HepG2 (cell line): ENCODE results near the gene CSNK1D. TPM values are rescaled to one million over a fixed set of nuclear protein-coding genes. Genes with fewer than 3 reads are reported as not detected.

ENCODE experiments used
- AKAP8 ChIP-seq: sonication (generic); formaldehyde crosslinking; IDR thresholded peaks from 2 replicates; pipeline ENCODE4 v1.5.1; 2020; ENCODE audit warnings: mild to moderate bottlenecking, missing genetic modification reagents
- ATF1 ChIP-seq: IDR thresholded peaks from 2 replicates; pipeline ENCODE4 v1.6.1; 2016; ENCODE audit warnings: mild to moderate bottlenecking, control low read depth
- ATRX ChIP-seq: sonication (generic); formaldehyde crosslinking; IDR thresholded peaks from 2 replicates; pipeline ENCODE4 v1.4.0; 2020; ENCODE audit warnings: missing genetic modification reagents, borderline replicate concordance
- BORCS8-MEF2B ChIP-seq: sonication (generic); formaldehyde crosslinking; IDR thresholded peaks from 2 replicates; pipeline ENCODE4 v1.8.0; 2022; ENCODE audit warnings: mild to moderate bottlenecking, missing genetic modification reagents
- CBX2 ChIP-seq, 2 experiments: fragments of 200-600 bp in 1 of 2; sonication (generic); formaldehyde crosslinking in 1 of 2; IDR thresholded peaks; 2 replicates each; pipeline versions ENCODE4 v1.7.0 to v1.8.1; 2018 to 2022; ENCODE audit warnings: low read depth in 2 of 2, low read length in 1 of 2, mild to moderate bottlenecking in 1 of 2, missing genetic modification reagents in 1 of 2
- KLF6 ChIP-seq: IDR thresholded peaks from 2 replicates; pipeline ENCODE4 v1.8.0; 2016; ENCODE audit warnings: missing biosample characterization, missing genetic modification reagents
- NCOA2 ChIP-seq: sonication (generic); formaldehyde crosslinking; IDR thresholded peaks from 2 replicates; pipeline ENCODE4 v1.8.0; 2022; ENCODE audit warnings: inconsistent platforms
- NKX3-1 ChIP-seq: sonication (generic); formaldehyde crosslinking; IDR thresholded peaks from 2 replicates; pipeline ENCODE4 v1.5.0; 2020; ENCODE audit warnings: missing genetic modification reagents
- NRL ChIP-seq: sonication (generic); formaldehyde crosslinking; IDR thresholded peaks from 2 replicates; pipeline ENCODE4 v1.5.0; 2020; ENCODE audit warnings: missing genetic modification reagents, mild to moderate bottlenecking, moderate library complexity, borderline replicate concordance
- POLR2G ChIP-seq: fragments of 200-400 bp; formaldehyde crosslinking; IDR thresholded peaks from 2 replicates; pipeline ENCODE4 v1.6.1; 2018; ENCODE audit warnings: mild to moderate bottlenecking, low read depth, low read length, moderate library complexity
- RBM39 ChIP-seq: fragments of 200-400 bp; formaldehyde crosslinking; IDR thresholded peaks from one replicate; pipeline ENCODE4 v1.6.1; 2018; ENCODE audit warnings: antibody characterized with exemption, mild to moderate bottlenecking, low read depth, low read length; ENCODE audit not compliant: poor library complexity, severe bottlenecking
- THRA ChIP-seq: sonication (generic); formaldehyde crosslinking; IDR thresholded peaks from 2 replicates; pipeline ENCODE4 v1.4.0; 2020; ENCODE audit warnings: missing genetic modification reagents, borderline replicate concordance
- TRAFD1 ChIP-seq: sonication (generic); formaldehyde crosslinking; IDR thresholded peaks from 2 replicates; pipeline ENCODE4 v1.5.1; 2020; ENCODE audit warnings: missing genetic modification reagents, mild to moderate bottlenecking, borderline replicate concordance
- ZFP37 ChIP-seq: sonication (generic); formaldehyde crosslinking; IDR thresholded peaks from 2 replicates; pipeline ENCODE4 v1.4.0; 2020; ENCODE audit warnings: missing genetic modification reagents, borderline replicate concordance
- ZFP90 ChIP-seq: sonication (generic); formaldehyde crosslinking; IDR thresholded peaks from 2 replicates; pipeline ENCODE4 v1.8.0; 2022; ENCODE audit warnings: missing genetic modification reagents, mild to moderate bottlenecking, inconsistent platforms, borderline replicate concordance
- ZMYM3 ChIP-seq: sonication (generic); formaldehyde crosslinking; IDR thresholded peaks from 2 replicates; pipeline ENCODE4 v1.5.1; 2020; ENCODE audit warnings: mild to moderate bottlenecking, missing genetic modification reagents
- ZNF101 ChIP-seq: sonication (generic); formaldehyde crosslinking; IDR thresholded peaks from 2 replicates; pipeline ENCODE4 v1.4.0; 2020; ENCODE audit warnings: mild to moderate bottlenecking, low read depth, missing genetic modification reagents, borderline replicate concordance
- ZNF354B ChIP-seq: sonication (generic); formaldehyde crosslinking; IDR thresholded peaks from 2 replicates; pipeline ENCODE4 v1.8.0; 2022; ENCODE audit warnings: mild to moderate bottlenecking, missing genetic modification reagents
- ZNF574 ChIP-seq: sonication (generic); formaldehyde crosslinking; IDR thresholded peaks from 2 replicates; pipeline ENCODE4 v1.4.0; 2020; ENCODE audit warnings: missing genetic modification reagents
- ZNF703 ChIP-seq: sonication (generic); formaldehyde crosslinking; IDR thresholded peaks from 2 replicates; pipeline ENCODE4 v1.5.1; 2020; ENCODE audit warnings: missing genetic modification reagents, mild to moderate bottlenecking, moderate library complexity, borderline replicate concordance
- ZNF713 ChIP-seq: sonication (generic); formaldehyde crosslinking; IDR thresholded peaks from 2 replicates; pipeline ENCODE4 v1.4.0; 2020; ENCODE audit warnings: mild to moderate bottlenecking, missing genetic modification reagents
- ZNF891 ChIP-seq: sonication (generic); formaldehyde crosslinking; IDR thresholded peaks from 2 replicates; pipeline ENCODE4 v1.5.0; 2020; ENCODE audit warnings: mild to moderate bottlenecking, missing genetic modification reagents
- ZSCAN20 ChIP-seq: sonication (generic); formaldehyde crosslinking; IDR thresholded peaks from 2 replicates; pipeline ENCODE4 v1.4.0; 2020; ENCODE audit warnings: missing genetic modification reagents, mild to moderate bottlenecking, borderline replicate concordance
- ZSCAN31 ChIP-seq: sonication (generic); formaldehyde crosslinking; IDR thresholded peaks from 2 replicates; pipeline ENCODE4 v1.5.0; 2020; ENCODE audit warnings: low read depth, mild to moderate bottlenecking, missing genetic modification reagents
- polyA plus RNA-seq, 8 experiments: library from polyadenylated mRNA; depleted of rRNA in 3 of 8; stranded (reverse) in 7 of 8; unstranded in 1 of 8; fragments of >200 nt; fragmentation: Illumina TruSeq in 4 of 8; extraction: Trizol in 4 of 8; gene quantifications; 2 replicates each; pipeline versions ENCODE4 v1.2.1 to v1.2.3, GENCODE V29; 2011 to 2016; ENCODE audit warnings: low read depth in 4 of 8, missing spikeins in 1 of 8, mixed read lengths in 1 of 8; ENCODE audit not compliant: insufficient read depth in 1 of 8
- total RNA-seq, 5 experiments: library from RNA; depleted of rRNA; stranded (reverse); fragments of >200 nt; fragmentation: Illumina TruSeq; extraction: Trizol; gene quantifications; 2 replicates each; pipeline ENCODE4 v1.2.3, GENCODE V29; 2016; ENCODE audit warnings: low read depth in 1 of 5

The CSNK1D gene
- total and polyA plus RNA-seq, 2 of the 13 experiments (the other 11 are each of a cell fraction or from before 2014, with no cell fraction given) = 31.5 to 128 TPM

- peak; percentile 92 for TF ChIP-seq ZNF574
- peak; percentile 95 for TF ChIP-seq RBM39
- no peak for TF ChIP-seq CBX2 (IDR thresholded peaks at IDR 0.05; ENCODE audit: low read depth, low read length)
- peak; percentile 84; the same call in 1 of the 2 replicates for TF ChIP-seq CBX2 (CRISPR knock-in tag; IDR thresholded peaks at IDR 0.05; ENCODE audit: low read depth)
- TF ChIP-seq NRL = peak; percentile 96; the same call in 1 of the 2 replicates
- peak; percentile 93 for TF ChIP-seq ZNF891 (CRISPR knock-in tag)
- TF ChIP-seq TRAFD1 (CRISPR knock-in tag) = peak; percentile 67; the same call in 1 of the 2 replicates
- TF ChIP-seq ZNF703 (CRISPR knock-in tag) = peak; percentile 94
- TF ChIP-seq ZMYM3 = no peak; the same call in 1 of the 2 replicates
- TF ChIP-seq ZNF101 (CRISPR knock-in tag) = peak; percentile 76; the same call in 1 of the 2 replicates
- TF ChIP-seq ZNF354B (CRISPR knock-in tag) = peak; percentile 92
- TF ChIP-seq THRA (CRISPR knock-in tag) = peak; percentile 95
- peak; percentile 98 for TF ChIP-seq NKX3-1
- TF ChIP-seq NCOA2 (CRISPR knock-in tag) = peak; percentile 86
- TF ChIP-seq ZNF713 = peak; percentile 94
- peak; percentile 98 for TF ChIP-seq KLF6 (CRISPR knock-in tag)
- TF ChIP-seq POLR2G = peak; percentile 17
- peak; percentile 99 for TF ChIP-seq ZSCAN31 (CRISPR knock-in tag)
- TF ChIP-seq ZSCAN20 (CRISPR knock-in tag) = peak; percentile 94
- TF ChIP-seq BORCS8-MEF2B (CRISPR knock-in tag) = peak; percentile 99
- TF ChIP-seq ZFP37 (CRISPR knock-in tag) = peak; percentile 96
- TF ChIP-seq AKAP8 (CRISPR knock-in tag) = peak; percentile 95
- peak; percentile 97 for TF ChIP-seq ZFP90 (CRISPR knock-in tag)
- TF ChIP-seq ATF1 (CRISPR knock-in tag) = no peak
- no peak for TF ChIP-seq ATRX (CRISPR knock-in tag)
These were observed 37.1 kb downstream of the CSNK1D start (continued) for GRCh38 chr17:82236142-82236971.
